ENCODE measurements around the gene GPC6. TPM values are rescaled to one million over a fixed set of nuclear protein-coding genes. Genes with fewer than 3 reads are reported as not detected.
A peak's percentile ranks its signal among the peaks of the same experiment; 100 is the strongest.

Gene GPC6
- polyA plus RNA-seq, 1 donor (not counting 4 experiments of a cell fraction or from before 2014, with no cell fraction given), result 0.42 TPM

DNA sequence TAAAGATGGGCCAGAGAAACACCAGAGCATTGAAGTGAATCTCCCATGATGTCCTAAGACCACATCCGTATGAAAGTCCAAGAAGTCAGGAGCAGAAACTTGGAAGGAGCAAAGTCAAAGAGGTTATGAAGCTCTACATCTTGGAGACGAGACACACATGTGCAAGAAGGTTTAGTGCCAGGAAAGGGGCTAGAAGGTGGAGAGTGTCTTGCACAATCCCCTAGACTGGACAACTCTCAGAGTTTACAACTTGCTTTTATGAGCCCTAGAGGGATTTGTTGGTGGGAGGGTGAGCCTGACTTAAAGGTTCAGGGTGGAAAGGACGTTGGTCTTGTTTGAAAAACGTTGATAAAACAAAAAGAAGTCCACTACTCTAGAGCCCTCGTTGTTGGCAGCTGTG is 150.6 kb downstream of the GPC6 start:
- H3K4me3 ChIP-seq (ENCODE audit: control insufficient read depth in 2 of 3, extremely low read depth in 1 of 3, insufficient read depth in 2 of 3, low read depth in 1 of 3, low read length in 3 of 3), result no peak overlapping the region
- no peak overlapping the region for H3K9ac ChIP-seq (ENCODE audit: control insufficient read depth, extremely low read depth, insufficient read depth, low read length)
- FAIRE-seq, result no peak
- H3K4me1 ChIP-seq (ENCODE audit: control insufficient read depth, extremely low read depth, insufficient read depth, low read length), result no peaks in the 10 kb centered on the region
- H3K4me2 ChIP-seq (ENCODE audit: control insufficient read depth, extremely low read depth, insufficient read depth, low read depth, low read length), result no peak overlapping the region
- DNase-seq (ENCODE audit: low read depth, low spot score), result no peak
- no peaks in the 10 kb centered on the region for H3K9me1 ChIP-seq (ENCODE audit: control insufficient read depth, extremely low read depth, insufficient read depth, low read length)
- dilution Hi-C loops (cut with MboI; ENCODE audit: extremely low pct_ligation_motif_present, low sequenced_read_pairs), result no loop called here
- H3K79me2 ChIP-seq (ENCODE audit: control insufficient read depth, insufficient read depth, low read length), result no peaks in the 10 kb centered on the region
- H3K9me3 ChIP-seq (ENCODE audit: control insufficient read depth, low read depth, low read length), result no peaks in the 10 kb centered on the region
- H3K36me3 ChIP-seq (ENCODE audit: control insufficient read depth in 2 of 2, extremely low read depth in 1 of 2, insufficient read depth in 2 of 2, low read length in 2 of 2), result no peaks in the 10 kb centered on the region
- H2AFZ ChIP-seq (ENCODE audit: control insufficient read depth, low read length), result no peak overlapping the region
- H3K27me3 ChIP-seq (ENCODE audit: control insufficient read depth, extremely low read depth, insufficient read depth, low read length), result no peaks in the 10 kb centered on the region
- H4K20me1 ChIP-seq (ENCODE audit: control insufficient read depth, extremely low read depth, insufficient read depth, low read length), result no peaks in the 10 kb centered on the region
- no peak overlapping the region for H3K27ac ChIP-seq (ENCODE audit: control insufficient read depth, insufficient read depth, low read length)
- no peak for TF ChIP-seq EZH2 (IDR thresholded peaks at IDR 0.05; ENCODE audit: low read length)
- TF ChIP-seq, protein P1, sequence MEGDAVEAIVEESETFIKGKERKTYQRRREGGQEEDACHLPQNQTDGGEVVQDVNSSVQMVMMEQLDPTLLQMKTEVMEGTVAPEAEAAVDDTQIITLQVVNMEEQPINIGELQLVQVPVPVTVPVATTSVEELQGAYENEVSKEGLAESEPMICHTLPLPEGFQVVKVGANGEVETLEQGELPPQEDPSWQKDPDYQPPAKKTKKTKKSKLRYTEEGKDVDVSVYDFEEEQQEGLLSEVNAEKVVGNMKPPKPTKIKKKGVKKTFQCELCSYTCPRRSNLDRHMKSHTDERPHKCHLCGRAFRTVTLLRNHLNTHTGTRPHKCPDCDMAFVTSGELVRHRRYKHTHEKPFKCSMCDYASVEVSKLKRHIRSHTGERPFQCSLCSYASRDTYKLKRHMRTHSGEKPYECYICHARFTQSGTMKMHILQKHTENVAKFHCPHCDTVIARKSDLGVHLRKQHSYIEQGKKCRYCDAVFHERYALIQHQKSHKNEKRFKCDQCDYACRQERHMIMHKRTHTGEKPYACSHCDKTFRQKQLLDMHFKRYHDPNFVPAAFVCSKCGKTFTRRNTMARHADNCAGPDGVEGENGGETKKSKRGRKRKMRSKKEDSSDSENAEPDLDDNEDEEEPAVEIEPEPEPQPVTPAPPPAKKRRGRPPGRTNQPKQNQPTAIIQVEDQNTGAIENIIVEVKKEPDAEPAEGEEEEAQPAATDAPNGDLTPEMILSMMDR (optimal IDR thresholded peaks at IDR 0.05 in 1 of 3, IDR thresholded peaks at IDR 0.05 in 1 of 3, conservative IDR thresholded peaks at IDR 0.05 in 1 of 3; ENCODE audit: extremely low read depth in 1 of 3, insufficient read depth in 2 of 3, low read length in 3 of 3), result no peak

DNA sequence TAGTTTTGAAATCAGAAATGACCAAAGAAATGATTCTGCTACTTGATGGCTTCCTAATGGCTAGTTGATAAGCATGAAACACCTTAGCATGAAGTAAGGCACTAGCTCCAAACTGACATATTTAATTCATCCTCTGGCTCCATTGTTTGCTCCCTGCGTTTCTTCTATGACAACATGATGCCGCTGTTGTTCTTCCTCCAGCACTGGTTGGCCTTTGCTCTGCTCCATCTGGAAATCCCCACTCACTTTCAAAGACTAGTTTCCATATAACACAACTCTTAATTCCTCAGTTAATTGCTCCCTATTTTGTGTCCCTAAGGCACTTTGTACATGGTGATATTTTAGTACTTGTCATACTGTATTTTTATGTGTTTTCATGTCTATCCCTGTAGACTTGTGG is 151.6 kb downstream of the GPC6 start:
- Histone ChIP-seq H3K9ac (ENCODE audit: control insufficient read depth, extremely low read depth, insufficient read depth, low read length) (no peak overlapping the region), H3K9me3 (ENCODE audit: control insufficient read depth, low read depth, low read length) (no peaks in the 10 kb centered on the region), H3K27me3 (ENCODE audit: control insufficient read depth, extremely low read depth, insufficient read depth, low read length) (no peaks in the 10 kb centered on the region), H3K4me3 (ENCODE audit: control insufficient read depth in 2 of 3, extremely low read depth in 1 of 3, insufficient read depth in 2 of 3, low read depth in 1 of 3, low read length in 3 of 3) (no peak overlapping the region), H2AFZ (ENCODE audit: control insufficient read depth, low read length) (no peak overlapping the region), H3K4me1 (ENCODE audit: control insufficient read depth, extremely low read depth, insufficient read depth, low read length) (no peaks in the 10 kb centered on the region), H3K79me2 (ENCODE audit: control insufficient read depth, insufficient read depth, low read length) (no peaks in the 10 kb centered on the region), H3K27ac (ENCODE audit: control insufficient read depth, insufficient read depth, low read length) (no peak overlapping the region), H4K20me1 (ENCODE audit: control insufficient read depth, extremely low read depth, insufficient read depth, low read length) (no peaks in the 10 kb centered on the region), H3K4me2 (ENCODE audit: control insufficient read depth, extremely low read depth, insufficient read depth, low read depth, low read length) (no peak overlapping the region), H3K9me1 (ENCODE audit: control insufficient read depth, extremely low read depth, insufficient read depth, low read length) (no peaks in the 10 kb centered on the region), H3K36me3 (ENCODE audit: control insufficient read depth in 2 of 2, extremely low read depth in 1 of 2, insufficient read depth in 2 of 2, low read length in 2 of 2) (no peaks in the 10 kb centered on the region)
- FAIRE-seq, result no peak
- DNase-seq (ENCODE audit: low read depth, low spot score), result no peak
- dilution Hi-C loops (cut with MboI; ENCODE audit: extremely low pct_ligation_motif_present, low sequenced_read_pairs), result no loop called here
- TF ChIP-seq EZH2 (IDR thresholded peaks at IDR 0.05; ENCODE audit: low read length), result no peak
- TF ChIP-seq, protein P1 (optimal IDR thresholded peaks at IDR 0.05 in 1 of 3, IDR thresholded peaks at IDR 0.05 in 1 of 3, conservative IDR thresholded peaks at IDR 0.05 in 1 of 3; ENCODE audit: extremely low read depth in 1 of 3, insufficient read depth in 2 of 3, low read length in 3 of 3), result peak in 2 of 3 experiments; percentile 19 to 21

All from keratinocyte (primary cell).